Suppressor macrophage treated with lipopolysaccharide for 4 hours (primary cell): ENCODE data around the gene IPO7.
"Not testable (repeated sequence)": the region's sequence is repeated elsewhere in the genome, so short reads cannot be mapped to it uniquely, and the experiment has no call there.

Experiments used
- DNase-seq: peaks from one replicate; pipeline ENCODE4 v3.0.0-alpha.2; 2020

IPO7 gene

DNA sequence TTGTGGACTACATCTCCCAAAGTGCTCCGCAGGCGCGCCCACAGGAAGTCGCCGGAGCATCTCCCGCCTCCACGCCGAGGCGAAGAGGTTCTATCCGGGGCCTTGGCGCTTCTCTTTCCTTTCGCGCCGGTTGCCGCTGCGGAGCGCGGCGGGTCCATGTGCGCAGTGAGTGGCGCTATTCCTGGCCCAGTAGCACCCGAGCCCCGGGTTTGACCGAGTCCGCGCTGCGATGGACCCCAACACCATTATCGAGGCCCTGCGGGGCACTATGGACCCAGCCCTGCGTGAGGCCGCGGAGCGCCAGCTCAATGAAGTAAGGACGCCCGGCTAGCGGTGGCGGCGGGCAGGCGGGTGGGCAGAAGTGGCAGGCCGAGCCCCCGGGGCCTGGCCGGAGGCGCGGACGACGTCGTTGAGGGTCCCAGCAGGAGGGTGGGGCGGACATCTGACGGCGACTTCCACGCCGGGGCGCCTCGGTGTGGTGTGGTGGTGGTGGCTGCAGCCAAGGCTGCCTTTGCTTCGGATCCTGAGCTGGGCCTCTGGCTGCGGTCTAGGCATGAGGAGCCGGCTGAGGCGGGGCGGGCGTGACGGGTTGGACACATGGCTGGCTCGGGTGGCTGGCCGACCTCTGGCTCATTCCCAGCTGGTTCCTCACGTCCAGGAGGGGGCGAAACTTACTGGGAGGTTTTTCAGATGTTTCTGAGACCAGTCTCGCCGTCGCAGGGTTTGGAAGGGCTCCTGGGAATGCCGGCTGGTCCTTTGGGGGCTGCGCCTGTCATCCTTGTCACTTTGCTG lies at the start of gene IPO7:
Gene IPO7, plus strand, starts transcription at position 118 of the 792 bp plus-strand sequence. Its CDS starts 112 bp downstream, at position 230.
- peak; percentile 95 for DNase-seq

DNA sequence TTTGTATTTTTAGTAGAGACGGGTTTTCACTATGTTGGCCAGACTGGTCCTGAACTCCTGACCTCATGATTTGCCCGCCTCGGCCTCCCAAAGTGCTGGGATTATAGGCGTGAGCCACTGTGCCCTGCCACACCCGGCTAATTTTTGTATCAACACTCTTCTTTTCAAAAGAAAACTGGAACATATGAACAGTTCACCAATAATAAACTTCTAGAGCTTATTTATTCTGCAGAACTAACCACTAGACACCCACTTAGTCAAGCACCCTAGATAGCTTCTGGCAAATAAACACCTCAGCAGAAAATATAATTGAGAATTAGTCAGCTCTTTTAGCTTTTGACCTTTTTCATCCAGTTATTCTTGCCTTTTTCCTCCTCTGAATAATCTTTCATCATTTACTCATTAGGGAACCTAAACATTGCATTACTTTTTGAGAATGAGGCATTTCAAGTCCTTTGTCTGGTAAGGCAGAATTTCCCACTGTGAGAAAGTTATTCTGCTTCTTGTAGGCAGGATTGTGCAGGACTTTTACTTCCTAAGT lies 42.7 kb upstream of the IPO7 start:
- no peak for DNase-seq

DNA sequence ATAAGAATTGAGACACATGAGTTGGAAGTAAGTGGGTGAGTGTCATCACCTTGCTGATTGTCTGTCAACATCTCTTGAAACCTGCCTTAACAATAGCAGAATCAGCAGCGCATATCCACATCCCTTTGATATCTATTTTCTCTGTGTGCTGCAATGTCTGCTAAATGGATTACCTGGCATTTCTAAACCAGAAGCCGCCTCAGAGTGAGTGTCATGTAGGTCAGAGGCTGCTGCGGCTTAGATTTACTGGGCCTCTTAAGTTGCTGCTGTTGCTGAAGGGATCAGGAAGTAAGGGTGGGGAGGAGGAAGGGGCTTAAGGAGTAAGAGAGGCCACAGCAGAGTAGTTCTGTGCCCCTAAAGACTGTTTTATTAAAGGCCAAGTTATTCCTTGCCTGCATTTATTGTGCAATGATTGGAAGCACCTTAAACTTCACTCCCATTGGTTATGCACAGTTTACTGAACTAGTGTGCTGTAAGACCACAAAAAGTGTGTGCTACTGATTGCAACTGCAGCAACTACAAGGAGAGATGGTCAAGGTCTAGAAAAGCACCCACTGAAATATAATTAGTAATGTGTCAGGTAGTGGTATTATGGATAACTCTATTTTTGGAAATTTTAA lies 40.3 kb upstream of the IPO7 start:
- no peak for DNase-seq

DNA sequence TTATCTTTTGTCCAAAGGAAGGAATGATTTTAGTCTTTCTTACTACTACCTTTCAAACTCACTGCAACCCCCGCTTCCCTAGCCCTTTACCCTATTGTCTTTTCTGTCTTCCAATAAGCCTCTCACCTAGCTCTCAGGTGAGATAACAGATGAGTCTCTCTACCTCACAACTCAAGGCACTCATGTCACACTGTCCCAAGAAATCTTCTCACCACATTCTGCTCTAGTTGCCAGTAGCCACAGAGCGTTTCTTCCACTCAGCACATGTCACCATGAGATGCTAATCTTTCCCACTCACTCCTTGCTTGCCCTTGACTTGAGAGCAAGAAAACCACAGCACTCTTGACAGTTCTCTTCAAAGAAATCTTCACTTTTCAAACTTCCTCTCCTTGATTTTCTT lies 37.4 kb upstream of the IPO7 start:
- DNase-seq: no peak

DNA sequence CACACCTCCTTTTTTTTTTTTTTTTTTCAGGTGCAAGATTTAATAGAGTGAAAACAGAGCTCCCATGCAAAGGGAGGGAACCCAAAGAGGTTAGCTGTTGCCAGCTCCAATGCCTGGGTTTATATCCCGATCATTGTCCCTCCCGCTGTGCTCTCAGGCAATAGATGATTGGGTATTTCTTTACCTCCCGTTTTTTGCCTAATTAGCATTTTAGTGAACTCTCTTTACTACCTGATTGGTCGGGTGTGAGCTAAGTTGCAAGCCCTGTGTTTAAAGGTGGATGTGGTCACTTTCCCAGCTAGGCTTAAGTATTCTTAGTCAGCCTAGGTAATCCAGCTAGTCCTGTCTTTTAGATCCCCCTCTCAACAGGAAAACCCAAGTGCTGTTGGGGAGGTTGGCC lies 36.7 kb upstream of the IPO7 start:
- not testable (repeated sequence) for DNase-seq

DNA sequence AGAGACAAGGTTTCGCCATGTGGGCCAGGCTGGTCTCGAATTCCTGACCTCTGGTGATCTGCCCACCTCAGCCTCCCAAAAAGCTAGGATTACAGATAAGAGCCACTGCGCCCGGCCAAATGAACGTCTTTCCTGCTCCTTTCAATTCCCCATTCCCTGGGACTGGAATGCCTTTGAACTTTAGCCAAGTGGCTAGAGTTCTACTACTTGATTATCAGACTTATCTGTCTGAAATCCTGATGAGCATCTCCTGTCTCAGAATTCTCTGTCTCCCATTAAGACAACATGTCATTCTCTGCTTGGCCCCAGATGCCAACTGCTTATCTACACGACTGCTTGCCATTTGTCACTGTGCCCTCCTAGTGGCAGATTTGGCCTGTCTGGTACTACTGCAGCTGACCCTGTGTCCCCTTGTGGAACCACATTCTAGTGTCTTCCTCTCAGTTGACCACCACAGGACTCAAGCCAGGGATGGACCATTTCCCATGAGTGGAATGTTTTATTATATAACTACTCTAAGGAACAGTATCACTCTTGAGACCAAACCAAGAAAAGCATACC lies 33.1 kb upstream of the IPO7 start:
- DNase-seq: no peak

DNA sequence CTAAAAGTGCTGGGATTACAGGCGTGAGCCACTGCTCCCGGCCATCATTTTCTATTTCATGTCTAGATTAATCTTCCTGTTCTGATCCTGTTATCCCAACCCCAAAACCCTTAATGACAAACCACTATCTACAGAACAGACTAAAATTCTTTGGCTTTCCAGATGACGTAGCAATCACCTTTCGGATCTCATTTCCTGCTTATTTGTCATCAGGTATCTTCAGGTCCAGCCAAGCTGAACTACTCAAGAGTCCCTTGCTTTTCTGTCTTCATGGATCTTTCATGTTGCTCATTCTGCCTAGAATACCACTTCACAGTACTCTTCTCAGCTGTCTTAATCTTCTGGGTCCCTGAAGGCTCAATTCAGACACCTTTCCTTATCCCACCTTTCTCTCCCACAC lies 27.4 kb upstream of the IPO7 start:
- no peak for DNase-seq

DNA sequence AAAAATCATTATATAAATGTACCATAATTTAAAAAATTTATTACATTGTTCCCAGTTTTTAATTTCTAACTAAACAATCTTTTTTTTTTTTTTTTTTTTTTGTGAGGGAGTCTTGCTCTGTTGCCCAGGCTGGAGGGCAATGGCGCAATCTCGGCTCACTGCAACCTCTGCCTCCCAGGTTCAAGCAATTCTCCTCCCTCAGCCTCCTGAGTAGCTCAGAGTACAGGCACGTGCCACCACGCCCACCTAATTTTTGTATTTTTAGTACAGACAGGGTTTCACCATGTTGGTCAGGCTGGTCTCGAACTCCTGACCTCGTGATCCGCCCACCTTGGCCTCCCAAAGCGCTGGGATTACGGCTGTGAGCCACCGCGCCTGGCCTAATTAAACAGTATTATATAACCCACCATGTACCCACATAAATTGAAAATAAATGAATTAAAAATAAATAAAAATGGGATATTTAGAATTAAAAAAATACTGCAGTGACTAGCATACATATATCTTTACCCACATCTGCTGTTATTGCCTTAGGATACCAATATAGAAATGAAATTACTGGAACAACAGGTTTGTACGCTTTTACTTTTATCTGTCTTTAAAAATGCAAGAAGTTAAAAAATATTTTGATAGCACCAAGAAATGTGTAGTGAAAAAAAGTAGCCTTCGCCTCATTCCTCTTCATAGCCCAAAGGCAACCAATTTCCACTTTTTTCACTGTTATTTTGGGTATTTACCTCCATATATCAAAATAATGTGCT lies 23.4 kb upstream of the IPO7 start:
- DNase-seq: not testable (repeated sequence)

DNA sequence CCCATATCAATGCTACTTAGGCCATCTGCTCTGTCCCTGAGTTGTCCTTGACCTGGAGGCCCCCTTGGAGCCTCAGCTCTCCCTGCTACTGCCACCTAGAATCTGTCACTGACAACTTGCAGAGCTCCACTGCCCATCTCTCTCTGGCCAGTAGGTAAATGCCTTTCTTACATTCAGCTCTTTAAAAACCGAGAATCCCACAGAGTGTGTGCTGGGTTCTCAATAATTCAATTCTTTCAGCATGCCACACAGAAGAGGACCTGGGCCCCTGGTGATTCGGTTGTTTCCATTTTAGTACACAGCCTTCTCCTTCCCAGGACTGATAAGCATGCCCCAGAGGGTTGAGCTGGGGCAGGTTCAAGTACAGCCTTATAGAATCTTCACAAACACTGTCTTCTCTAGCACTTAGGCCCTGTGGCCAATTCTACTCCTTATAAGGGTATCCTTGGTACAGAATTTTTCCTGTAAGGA lies 22.0 kb upstream of the IPO7 start:
- no peak for DNase-seq

DNA sequence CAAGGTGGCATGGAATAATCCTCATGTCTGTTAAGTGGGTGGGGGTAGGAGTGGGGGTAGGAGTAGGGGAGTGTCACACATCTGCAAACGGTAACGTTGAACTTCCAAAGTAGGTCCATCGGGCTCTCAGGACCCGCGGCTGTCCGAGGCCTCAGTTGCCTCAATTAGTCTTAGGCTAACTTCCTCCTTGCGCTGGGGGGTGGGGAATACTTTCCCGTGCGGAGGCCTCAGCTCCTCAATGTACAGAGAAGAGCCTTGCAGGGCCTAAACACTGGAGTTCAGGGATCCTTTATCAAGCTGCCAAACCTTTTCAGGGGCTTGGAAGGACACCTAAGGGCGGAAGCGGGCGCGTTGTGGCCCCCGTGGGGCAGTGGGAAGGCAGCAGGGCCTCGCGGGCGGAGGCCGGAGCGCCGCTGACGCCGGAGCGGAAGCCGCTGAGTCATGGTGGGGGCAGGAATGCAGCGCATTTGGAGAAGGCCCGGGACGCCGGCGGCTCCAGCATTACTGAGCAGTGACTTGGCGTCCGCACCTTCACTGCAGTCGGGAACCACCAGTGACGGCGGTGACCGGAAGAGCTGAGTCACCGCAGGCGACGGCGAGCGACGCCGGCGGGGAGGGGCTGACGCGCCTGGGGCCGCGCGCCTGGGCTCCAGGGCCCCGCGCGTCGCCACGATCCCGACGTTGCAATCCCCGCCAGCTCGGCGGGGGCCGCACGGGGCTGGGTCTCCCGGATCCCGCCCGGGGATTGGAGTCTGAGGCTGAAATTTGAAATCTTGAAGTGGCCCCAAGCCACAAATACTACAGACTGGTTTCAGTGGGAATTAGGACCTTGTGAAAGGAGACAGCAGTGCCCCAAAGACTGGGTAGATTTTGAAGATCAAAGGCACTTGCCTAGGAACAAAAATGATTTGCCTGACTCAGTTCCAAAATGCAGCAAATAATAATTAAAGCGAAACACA lies 20.2 kb upstream of the IPO7 start:
- peak; percentile 98 for DNase-seq

DNA sequence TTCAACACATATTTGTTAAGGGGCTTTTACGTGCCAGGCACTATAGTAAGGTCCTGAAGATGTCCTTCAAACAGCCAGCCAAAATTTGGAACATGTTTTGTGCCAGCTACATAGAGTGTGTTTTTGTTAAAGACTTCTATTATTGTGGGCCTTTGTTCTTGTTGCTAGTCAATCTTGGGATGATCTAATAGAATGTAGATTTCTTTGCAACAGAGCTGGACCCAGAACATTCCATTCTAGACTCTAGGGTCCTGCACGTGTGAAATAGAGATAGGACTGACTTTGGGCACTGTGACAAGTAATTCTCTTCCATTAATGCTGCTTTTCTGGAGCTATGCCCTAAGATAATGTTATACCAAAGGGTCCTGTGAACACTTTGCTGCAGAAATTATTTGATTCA lies 16.9 kb upstream of the IPO7 start:
- no peak for DNase-seq

DNA sequence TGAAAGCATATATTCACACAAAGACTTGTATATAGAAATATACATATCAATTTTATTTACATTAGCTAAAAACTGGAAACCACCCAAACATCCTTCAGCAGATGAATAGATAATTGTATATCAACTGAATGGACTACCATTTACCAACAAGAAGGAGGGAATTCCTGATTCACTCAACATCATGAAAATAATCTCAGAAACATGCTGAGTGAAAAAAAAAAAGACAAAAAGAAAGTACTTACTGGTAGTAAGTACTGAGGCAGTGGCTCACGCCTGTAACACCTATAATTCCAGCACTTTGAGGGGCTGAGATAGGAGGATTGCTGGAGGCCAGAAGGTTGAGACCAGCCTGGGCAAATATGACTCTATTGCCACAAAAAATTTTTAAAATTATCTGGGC lies 7.4 kb upstream of the IPO7 start:
- DNase-seq: no peak

DNA sequence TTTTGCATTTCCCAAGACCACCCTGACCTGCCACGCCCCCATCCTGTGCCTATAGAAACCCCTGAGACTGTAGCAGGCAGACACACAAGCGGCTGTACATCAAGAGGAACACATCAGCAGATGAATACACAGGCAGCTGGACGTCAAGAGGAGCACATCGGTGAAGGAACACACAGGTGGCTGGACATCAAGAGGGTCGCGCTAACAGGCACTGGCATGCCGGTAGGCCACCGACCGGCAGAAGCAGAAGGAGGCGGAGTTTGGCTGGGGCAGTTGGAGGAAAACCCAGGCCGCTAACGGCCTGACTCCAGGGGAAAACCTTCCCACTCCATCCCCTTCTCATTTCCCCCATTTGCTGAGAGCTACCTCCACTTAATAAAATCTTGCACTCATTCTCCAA lies 5.4 kb upstream of the IPO7 start:
- DNase-seq: no peak

DNA sequence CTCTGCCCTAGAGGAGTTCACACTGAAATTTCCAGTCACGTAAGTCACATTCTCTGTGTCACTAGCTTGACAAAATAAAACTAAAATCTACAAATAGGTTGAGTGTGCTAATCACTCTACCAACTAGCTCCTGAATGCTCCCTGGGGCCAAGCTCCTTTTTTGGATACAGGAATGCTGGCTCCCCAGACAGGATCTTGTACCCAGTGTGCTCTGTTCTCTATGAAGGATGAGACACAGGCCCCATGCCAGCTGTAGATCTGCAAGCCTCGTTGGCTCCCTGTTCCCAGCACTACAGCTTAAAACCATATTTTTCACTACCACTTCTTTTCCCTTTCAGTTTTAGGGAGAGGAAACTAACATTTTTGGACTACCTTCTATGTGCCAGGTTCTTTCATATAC lies 3.7 kb upstream of the IPO7 start:
- DNase-seq: no peak

DNA sequence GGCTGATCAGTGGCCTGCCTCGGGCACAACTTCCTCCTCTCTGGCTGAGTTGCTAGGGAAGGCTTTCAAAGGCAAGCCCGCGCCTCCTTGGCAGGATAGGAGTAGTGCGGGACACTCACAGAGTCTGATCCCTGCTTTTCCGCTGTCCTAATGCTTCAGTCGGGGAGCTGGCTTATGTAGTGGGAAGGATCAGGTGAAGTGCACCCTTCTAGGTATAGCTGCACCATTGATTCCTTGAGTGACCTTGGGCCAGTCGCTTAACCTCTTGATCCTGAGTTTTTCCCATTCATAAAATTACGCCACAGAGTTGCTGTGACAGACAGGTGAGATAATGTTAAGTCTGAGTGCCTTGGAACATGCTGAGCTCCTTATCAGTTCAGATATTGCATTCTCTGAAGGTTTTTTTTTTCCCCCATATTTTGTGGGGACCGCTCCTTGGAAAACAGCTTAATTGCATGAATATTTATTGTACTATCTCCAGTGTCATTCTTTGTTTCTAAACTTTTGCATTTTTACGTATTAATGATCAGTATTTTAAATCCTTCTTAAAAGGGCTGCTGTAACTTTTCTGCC lies 961 bp downstream of the IPO7 start:
- DNase-seq: no peak

DNA sequence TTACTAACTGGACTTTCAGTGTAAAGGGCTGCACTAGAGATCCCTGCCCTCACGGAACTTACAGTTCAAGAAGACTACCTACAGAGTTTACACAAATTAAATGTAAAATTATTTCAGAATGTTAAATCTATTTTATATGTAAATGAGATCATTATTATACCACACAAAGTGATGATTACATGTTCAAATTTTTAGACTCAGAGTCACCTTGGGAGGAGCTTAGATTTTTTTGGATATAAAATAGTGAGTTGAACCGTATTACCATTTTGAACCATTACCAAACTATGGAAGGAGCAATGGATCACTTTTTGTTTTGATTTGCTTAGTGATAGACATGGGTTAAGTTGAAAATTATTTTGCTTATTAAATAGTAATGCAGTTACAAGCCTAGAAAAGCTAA lies 1.6 kb downstream of the IPO7 start:
- DNase-seq: no peak

DNA sequence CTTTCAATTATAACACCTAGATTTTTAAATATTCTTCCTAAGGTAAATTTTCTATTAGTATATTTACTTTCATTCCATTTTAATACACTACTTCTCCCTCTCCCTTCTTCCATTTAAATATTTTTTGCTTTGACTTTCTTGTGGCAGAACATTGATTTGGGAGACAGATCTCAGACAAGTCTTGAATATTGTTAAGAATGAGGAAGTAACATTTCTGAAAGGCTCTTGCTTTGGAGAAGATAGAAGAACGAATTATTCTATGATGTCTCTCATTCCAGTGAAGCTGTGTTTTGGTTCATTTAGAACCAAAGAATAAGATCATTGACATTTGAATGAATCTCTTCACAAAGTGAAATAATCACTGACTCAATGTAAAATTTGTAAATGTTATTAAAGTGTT lies 2.4 kb downstream of the IPO7 start:
- no peak for DNase-seq

DNA sequence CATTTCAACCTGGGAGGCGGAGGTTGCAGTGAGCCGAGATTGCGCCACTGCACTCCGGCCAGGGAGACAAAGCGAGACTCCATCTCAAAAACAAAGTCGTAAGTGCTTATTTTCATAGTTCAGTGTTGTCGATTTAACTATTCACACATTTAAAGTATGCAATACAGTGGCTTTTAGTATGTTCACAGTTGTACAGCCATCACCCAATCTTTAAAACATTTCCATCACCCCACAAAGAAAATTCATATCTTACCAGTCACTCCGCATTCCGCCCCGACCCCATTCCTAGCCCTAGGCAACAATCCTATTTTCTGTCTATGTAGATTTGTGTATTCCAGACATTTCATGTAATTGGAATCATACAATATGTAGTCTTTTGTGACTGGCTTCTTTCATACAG lies 11.9 kb downstream of the IPO7 start:
- DNase-seq: no peak

DNA sequence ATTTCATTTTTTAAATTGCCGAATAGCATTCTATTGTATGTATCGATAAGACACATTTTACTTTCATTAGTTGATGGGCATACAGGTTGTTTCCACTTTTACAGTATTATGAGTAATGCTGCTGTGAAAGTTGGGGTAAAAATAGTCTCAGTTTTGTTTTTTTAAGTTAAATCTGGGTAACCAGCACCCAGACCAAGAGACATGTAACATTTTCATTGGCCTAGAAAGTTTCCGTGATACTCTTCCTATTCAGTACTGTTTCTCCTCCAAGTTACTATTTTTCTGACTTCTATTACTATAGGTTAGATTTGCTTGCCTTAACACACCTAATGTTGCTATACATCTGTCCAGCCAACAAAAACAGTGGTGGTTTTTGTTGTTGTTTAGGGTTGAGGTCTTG lies 12.3 kb downstream of the IPO7 start:
- no peak for DNase-seq

DNA sequence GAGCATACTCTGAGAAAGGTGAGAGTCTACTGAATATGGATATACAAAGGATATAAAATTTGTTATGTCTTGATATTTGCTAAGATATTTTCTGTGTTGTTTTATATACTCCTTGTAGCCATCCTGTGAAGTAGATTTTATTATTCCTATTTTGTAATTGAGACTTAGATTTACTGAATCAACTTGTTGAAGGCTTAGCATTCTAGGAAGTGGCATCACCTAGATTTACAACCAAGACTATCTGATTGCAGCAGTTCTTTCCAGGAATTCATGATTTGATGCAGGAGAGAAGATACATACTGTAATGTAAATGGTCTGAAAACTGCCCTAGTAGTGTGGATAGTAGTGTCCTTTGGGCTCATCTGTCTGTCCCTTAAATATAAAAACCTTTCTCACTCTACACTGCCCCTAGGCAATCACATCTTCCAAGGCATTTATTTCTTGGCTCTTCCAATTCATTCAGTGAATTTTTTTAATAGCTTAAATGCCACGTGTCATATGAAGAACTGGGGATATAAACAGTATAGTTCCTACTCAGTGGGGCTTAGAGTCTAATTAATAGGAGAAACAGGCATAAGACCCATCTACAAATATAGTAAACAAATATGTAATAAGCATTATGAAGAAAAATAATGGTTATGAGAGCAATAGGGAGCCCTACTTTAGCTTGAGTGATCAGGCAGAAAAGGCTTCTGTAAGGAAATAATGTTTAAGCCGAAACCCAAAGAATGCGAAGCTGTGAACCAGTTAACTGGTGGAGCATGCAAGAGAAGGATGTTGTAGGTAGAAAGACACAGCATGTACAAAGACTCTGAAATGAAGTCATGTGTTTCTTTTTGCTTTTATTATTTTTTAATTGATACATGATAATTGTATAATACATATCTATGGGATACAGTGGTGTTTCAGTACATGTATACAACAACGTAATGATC lies 13.6 kb downstream of the IPO7 start:
- DNase-seq: no peak

DNA sequence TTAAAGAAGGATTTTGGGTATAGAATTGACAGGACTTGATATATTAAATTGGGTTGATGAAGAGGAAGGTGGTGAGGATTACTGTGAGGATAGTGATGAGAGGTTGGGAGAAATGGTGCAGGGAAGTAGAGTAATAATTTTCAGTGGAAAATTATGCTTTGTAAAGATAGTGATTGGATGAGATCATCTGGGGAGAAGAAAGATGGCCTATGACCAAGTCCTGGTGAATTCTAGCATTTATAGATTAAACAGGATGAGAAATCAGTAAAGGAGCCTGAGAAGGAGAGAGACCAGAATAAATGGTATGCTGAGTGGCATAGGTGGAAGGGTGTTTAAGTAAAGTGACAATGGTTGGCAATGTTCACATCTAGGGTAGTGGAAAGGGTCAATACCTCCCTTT lies 15.0 kb downstream of the IPO7 start:
- DNase-seq: no peak
